Measurements from ENCODE around the gene COL11A2.

GRCh38 chr6:33178755-33179475 is 13.4 kb downstream of the COL11A2 start:
- no peak for TF ChIP-seq GATA3 (IDR thresholded peaks at IDR 0.05; ENCODE audit: low read depth, low read length)
- TF ChIP-seq GATA2 (IDR thresholded peaks at IDR 0.05; ENCODE audit: low read depth, low read length), result no peak
